ENCODE results near the gene CLDN22.

DNA sequence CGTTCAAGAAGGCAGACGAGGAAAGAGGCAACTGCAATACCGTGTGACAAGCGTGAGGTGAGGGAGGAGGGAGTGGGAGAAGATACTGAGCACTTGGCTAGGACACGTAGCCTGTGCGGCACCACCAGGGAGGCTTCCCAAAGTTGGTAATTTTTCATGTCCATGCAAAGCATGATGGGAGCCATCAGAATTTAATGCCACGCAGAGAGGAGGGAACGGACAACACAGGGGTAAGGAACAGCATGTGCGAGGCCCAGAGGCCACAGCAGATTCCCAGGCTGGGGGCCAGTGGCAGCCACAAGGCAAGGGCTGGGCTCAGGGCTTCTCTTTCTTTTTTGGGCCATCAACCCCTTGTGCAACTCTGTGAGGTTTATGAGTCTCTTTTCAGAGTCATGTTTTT, 13.1 kb upstream of the CLDN22 start:
- TF ChIP-seq, protein P1, sequence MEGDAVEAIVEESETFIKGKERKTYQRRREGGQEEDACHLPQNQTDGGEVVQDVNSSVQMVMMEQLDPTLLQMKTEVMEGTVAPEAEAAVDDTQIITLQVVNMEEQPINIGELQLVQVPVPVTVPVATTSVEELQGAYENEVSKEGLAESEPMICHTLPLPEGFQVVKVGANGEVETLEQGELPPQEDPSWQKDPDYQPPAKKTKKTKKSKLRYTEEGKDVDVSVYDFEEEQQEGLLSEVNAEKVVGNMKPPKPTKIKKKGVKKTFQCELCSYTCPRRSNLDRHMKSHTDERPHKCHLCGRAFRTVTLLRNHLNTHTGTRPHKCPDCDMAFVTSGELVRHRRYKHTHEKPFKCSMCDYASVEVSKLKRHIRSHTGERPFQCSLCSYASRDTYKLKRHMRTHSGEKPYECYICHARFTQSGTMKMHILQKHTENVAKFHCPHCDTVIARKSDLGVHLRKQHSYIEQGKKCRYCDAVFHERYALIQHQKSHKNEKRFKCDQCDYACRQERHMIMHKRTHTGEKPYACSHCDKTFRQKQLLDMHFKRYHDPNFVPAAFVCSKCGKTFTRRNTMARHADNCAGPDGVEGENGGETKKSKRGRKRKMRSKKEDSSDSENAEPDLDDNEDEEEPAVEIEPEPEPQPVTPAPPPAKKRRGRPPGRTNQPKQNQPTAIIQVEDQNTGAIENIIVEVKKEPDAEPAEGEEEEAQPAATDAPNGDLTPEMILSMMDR (IDR thresholded peaks at IDR 0.05) = no peak
- TF ChIP-seq POLR2A (IDR thresholded peaks at IDR 0.05) = no peak
